ENCODE data around the gene SH2D3A. TPM values are rescaled to one million over a fixed set of nuclear protein-coding genes. Genes with fewer than 3 reads are reported as not detected.

SH2D3A gene
- polyA plus RNA-seq, 1 donor: 1.2 TPM

DNA sequence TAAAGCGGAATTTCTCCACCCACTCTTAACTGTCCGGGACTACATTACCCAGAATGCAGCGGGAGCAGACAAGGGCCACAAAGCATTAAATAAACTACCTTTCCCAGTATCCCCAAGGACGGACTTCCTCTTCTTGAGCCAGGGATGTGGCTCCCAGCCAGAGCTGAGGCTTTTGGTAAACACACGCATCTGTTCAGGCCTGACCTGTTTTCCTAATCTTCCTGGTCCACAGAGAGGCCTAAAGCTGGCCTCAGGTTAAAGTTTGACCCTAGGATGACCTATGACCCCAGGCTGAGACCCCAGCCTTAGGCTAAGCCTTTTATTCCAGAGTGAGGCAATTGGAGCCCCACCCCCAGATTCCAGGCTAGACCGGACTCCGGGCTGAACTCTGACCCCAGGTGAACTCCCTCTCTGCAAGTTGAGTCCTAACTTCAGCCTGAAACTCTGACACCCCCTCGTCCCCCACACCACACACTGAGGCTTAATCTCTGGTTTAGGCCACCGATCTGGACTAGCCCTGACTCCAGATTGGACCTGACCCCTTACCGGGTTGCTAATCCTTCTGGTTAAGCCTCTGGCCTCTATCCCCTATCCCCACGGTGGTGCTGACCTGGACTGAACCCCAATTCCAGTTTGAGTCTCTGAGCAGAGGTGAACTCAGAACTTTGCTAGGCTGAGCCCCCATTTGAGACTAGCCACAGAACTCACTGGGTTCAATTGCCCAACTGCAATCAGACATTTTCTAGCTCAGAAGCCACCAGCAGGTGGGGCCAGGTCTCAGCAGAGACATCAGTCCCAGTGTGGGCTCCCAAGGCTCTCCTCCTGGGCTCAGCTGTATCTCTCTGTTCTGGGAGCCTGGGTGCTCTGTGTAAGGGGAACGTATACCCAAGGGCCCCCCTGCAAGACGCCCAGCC lies 29.1 kb downstream of the SH2D3A start:
- no peak for DNase-seq (ENCODE audit: low read depth)

DNA sequence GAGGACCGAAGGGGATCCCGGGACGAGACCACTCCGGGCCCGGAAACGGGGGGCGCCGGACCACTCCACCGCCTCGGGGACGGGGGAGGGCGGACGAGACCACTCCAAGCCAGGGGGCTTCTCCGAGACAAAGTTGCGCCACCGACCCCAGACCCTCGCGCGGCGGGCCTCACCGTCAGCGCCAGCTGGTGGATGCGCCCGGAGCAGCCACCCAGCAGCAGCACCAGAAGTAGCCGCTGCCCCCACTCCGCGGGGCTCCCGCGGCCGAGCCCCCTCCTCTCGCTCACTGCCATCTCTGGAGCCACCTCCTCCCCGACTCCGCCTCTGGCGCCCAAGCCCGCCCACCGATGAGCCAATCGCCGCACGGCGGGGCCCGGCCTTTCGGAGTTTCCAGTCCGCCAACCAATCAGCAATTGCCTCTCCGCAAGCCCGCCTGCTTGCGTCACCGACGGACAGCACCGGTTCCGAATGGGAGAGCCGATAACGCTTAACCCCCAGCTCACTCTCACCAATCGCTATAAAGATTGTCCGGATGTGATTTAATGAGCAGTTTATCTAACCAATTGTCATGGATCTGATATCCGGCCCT lies 29.9 kb downstream of the SH2D3A start, which contains the start of gene GPR108:
GPR108 (minus strand) TSS at position 297 of the 589 bp plus-strand sequence; CDS start at position 293, 4 bp downstream.
- DNase-seq (ENCODE audit: low read depth): peak; percentile 100

DNA sequence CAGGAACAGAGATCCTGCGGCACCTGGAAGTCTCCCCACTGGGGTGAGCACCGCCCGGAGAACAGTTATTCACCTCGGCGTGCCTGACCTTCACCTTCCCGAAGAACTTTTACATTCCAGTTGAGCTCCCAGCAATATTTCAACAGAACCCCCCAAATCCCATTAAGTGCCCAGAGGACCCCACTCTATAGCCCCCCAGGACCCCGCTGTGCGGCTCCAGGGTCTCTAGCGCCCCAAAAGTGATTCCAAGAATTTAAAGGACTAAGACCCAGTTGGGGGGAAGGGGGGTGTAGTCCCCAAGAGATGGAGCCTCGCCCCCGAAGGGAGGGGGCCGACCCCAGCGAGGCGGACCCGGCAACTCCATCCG lies 30.3 kb downstream of the SH2D3A start:
- DNase-seq (ENCODE audit: low read depth): no peak

DNA sequence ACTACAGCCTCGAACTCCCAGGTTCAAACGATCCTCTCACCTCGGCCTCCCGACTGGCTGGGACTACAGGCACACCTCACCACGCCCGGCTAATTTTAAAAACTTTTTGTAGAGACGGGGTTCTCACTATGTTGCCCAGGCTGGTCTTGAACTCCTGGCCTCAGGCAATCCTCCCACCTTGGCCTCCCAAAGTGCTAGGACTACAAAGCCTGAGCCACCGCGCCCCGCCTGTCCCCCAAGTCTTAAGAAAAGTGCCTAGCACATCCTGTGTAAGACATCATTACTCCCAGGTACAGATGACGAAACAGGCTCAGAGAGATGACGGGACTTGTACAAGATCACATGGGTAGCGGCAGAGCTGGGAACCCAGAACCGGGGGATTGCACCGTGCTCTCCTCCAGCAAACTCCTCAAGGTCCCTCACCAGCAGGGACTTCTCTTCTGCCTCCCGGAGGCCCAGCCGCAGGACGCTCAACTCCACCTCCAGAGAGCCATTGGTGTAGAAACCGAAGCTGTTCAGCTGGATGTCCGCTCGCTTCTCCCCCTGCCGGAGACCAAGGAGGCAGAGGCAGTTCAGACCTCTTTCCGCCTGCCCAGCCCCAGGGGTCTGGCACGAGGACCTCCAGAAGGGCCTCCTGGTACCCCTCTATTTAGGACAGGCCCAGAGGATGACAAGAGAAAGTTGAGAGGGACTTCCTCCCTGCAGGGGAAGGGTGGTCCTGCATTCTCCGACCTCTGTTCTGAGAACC lies 30.9 kb downstream of the SH2D3A start:
- no peak for DNase-seq (ENCODE audit: low read depth)

DNA sequence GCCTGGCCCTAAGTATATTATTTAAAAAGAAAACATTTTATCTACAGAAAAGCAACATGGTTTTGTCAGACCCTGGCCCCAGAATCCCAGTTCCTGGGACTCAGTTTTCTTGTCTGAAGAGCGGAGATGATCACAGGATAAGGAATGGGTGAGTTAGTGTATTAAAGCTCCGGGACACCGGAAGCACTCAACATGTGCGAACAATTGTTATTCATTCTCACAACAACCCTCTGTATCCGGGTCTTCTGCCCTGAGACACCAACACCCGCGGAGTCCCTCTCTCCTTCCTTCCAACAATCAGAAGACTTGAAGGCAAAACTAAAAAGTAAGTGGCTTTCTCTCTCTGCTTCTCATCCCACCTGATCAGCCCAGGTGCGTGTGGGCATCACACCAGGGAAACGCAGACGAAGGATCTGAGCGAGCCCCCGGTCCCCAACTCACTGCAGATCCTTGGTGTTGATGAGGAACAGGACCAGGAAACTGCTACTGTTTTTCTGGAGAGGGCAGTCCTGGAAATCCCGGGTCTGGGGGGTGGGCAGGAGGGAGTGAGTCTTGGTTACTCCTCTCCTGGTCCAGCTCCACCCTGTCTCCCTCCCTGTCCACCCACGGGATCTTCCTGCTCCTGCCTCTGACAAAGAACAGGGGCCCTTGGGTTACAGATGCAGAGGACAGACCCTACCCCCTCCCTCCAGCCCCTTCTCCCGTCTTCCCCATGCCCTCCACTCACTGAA lies 31.9 kb downstream of the SH2D3A start:
- no peak for DNase-seq (ENCODE audit: low read depth)

DNA sequence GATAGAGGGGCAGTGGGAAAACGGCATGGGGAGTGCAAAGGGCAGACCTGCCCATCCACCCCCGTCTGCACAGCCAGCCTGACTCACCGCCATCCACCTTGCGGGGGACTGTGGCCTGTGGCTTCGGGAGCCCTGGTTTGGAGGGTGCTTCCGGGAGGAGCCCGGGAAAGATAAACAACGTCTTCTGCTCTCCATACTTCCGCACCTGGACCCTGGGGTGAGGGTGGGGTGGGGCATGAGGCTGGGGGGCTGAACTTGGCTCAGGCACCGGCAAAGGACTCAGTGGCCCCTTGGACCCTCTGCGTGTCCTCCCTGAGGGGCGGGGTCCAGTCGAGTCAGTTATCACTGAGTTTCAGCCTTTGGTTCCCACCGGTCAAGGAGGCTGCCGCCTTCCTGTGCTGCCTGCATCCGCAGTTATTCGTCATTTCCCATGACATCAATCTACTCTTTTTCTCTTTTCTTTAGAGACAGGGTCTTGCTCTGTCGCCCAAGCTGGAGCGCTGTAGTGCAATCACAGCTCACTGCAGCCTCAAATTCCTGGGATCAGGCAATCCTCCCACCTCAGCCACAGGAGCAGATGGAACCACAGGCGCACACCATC lies 33.0 kb downstream of the SH2D3A start:
- DNase-seq (ENCODE audit: low read depth): no peak

DNA sequence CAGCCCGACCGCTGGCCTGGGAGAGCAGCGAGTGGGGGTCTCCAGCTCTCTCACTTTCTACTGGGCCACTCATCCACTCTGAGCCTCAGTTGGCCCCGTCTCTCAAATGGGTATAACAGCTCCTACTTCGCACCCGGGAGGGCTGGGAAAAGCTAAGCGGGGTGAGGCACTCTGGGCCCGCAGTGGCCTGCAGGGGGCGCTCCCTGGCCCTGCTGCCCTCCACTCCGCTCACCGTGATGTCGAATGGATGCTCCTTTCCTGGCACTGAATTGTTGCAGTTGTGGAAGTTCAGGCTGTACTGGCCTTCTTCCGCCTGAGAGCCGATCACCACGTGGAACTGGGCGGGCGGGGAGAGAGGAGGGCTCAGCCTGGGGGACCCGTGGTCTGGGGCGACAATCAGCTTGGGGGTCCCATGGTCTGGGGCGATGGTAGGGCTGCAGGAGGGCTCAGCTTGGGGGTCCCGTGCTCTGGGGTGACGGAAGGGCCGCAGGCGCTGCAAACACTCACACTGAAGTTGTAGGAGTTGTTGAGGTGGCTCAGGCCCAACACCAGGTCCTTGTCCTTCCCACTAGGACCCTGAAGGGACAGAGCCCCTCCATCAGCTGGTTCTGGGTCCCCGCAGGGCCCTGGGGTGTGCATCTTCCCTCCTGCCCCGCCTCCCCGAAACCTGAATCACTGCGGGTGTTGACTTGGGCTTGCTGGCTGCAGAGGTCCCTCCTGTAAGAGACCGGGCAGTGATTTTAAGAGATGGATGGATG lies 33.7 kb downstream of the SH2D3A start:
- DNase-seq (ENCODE audit: low read depth): no peak

DNA sequence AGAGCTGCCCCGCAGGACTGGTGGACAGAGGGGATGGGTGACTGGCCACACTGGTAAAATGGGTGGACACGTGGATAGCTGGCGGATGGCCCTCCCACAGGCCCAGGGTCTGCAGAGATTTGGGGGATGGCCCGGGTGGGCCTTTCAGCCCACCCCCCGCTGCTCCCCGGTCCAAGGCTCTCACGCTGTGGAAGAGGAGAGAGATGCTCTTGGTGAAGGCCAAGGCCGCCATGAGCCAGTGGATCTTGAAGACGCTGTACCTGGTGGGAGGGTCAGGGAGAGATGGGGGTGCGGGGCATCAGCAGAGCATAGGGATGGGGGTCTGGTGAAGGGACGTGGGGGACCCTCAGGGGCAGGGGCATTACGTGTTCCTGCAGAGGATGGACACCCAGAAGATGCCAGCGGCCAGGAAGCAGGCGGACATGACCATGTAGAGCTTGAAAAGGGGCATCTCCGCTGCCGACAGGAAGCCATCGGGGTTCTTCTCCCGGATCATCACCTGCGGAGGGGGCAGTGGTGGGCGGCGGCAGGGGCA lies 34.4 kb downstream of the SH2D3A start:
- DNase-seq (ENCODE audit: low read depth): no peak

DNA sequence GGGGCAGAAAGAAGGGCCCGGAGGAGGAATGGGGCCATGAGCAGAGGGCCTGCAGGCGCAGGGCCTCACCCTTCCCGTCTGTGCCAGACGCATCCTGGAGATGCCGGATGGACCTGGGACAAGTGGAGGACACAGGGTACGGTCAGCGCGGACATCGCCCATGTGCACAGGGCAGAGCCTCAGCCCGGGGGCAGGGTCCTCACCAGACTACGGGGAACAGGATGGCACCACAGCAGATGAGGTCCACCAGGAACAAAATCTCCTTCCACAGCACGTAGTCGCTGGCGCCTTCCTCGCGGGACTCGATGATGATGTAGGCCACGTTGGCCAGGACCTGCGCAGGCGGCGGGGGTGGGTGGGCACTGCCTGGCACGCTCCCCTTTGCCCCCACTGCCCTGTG lies 35.4 kb downstream of the SH2D3A start:
- DNase-seq (ENCODE audit: low read depth): no peak

DNA sequence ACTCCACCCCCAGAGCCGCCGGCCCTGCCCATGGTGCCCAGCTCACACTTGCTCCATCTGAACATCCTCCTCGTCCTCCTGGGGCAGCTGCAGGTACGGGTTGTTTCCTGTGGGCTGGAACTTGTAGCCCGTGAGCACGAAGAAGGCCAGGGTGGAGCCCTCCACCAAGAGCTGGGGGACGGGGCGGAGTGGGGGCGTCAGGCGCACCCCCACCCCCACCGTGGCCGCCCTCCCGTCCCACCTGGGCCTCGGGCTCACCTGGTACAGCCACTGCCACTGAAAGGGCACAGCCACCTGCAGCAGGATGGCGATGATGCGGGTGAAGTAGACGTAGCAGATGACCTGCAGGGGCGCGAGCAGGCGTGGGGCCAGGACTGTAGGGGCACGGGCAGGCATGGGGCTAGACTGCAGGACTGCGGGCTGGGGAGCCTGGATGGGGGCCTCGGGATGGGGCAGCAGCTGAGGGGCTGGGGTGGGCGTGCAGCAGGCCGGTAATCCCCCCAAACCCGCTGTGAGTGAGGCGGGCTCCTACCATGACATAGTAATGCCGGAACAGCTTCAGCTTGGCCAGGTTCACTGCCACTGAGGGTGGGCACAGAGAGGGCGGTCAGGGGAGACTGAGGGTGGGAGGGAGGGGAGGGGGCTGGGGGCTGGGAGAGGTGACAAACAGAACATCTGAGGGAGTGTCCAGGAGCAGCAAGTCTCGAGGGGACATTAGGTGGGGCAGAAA lies 36.1 kb downstream of the SH2D3A start:
- DNase-seq (ENCODE audit: low read depth): no peak

DNA sequence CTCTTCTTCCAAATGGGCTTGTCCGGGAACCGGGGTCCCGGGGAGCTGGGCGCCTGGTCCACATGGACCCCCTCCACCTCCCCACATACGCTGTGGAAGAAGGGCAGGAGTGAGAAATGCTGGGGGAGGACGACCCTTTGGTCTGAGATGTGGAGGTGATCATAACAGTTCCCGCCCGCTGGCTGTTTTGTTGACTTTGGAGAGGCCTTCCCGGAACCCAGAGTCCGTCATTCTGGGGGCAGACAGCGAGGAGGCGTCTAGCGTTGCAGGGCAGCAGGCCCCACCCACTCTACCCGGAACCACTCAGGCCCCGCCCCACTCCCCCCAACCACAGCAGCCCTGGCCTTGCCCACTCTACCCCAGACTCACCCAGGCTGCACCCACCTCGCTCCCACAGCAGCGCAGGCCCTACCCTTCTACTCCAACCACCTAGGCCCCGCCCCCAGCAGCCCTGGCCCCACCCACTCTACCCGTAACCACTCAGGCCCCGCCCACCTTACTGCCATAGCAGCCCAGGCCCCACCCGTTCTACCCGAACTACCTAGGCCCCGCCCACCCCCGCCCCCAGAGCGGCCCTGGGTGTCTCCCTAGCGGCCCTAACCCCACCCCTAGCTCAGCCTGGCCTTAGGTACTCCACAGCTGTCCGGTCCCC lies 37.0 kb downstream of the SH2D3A start:
- DNase-seq (ENCODE audit: low read depth): no peak

DNA sequence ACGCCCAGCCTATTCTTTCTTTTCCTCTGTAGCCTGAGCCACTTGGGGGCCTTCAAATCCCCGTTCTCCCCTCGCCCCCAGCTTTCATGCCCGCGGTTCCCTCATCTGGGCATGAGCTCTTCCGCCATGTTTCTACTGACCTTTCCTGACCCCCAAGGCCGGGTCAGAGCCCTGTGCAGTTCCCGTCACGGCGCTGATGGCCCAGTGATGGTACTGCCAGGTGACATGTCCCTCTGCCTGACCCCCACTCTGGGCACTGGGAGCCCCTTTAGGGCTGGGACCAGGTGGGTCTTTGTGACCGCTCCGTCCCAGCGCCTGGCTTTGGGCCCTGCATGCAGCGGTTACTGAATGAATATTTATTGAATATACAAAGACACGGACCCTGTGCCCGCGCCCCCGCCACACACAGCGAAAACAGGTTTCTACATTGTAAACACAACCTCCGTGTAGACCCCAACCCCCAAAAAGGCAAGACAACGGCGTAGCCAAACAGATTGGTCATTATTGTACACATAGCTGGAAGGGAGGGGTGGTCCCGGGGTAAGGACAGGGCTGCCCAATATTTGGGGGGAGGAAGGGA lies 37.6 kb downstream of the SH2D3A start:
- DNase-seq (ENCODE audit: low read depth): no peak

DNA sequence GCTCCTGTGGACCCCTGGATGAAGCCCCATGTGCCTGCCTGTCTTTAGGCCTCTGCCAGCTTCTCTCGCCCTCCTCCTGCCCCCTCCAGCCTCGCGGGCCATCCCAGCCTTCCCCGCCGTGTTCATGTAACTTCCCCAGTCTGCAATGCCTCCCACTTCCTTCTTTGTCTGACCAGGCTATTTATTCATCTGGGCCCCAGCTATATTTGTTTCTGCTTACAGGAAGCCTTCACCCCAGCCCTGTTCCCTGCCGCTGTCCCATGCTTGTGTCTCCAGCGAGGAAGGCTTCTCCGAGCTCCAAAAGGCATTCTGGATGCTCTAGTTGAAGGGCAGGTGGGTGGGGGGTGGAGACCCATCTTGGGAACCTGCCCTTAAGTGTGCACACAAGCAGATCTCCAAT lies 38.9 kb downstream of the SH2D3A start:
- DNase-seq (ENCODE audit: low read depth): no peak

DNA sequence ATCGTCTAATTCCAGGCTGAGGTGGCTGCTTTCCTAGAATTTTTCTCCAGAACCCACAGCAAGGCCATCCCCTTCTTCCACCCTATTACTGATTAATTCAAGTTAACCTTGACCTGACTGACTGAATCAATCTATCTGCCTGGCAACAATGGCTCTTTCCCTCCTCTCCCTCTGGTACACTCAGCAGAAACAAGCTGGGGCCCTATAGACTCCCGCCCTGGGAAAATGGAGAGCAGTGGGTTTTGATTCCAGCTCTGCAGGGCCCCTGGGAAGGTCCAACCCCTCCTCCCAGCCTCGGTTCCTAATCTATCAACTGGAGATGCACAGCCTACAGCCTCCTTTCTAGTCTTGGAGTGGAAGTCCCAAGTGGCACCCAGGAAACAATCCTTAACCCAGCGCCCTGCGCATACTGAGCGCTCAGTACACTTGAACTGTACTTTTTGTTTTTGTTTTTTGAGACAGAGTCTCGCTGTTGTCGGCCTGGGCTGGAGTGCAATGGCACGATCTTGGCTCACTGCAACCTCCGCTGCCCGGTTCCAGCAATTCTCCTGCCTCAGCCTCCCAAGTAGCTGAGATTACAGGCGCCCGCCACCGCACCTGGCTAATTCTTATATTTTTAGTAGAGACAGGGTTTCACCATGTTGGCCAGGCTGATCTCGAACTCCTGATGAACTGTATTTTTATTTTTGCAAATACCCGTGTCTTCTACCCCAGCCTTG lies 41.6 kb downstream of the SH2D3A start:
- DNase-seq (ENCODE audit: low read depth): no peak

DNA sequence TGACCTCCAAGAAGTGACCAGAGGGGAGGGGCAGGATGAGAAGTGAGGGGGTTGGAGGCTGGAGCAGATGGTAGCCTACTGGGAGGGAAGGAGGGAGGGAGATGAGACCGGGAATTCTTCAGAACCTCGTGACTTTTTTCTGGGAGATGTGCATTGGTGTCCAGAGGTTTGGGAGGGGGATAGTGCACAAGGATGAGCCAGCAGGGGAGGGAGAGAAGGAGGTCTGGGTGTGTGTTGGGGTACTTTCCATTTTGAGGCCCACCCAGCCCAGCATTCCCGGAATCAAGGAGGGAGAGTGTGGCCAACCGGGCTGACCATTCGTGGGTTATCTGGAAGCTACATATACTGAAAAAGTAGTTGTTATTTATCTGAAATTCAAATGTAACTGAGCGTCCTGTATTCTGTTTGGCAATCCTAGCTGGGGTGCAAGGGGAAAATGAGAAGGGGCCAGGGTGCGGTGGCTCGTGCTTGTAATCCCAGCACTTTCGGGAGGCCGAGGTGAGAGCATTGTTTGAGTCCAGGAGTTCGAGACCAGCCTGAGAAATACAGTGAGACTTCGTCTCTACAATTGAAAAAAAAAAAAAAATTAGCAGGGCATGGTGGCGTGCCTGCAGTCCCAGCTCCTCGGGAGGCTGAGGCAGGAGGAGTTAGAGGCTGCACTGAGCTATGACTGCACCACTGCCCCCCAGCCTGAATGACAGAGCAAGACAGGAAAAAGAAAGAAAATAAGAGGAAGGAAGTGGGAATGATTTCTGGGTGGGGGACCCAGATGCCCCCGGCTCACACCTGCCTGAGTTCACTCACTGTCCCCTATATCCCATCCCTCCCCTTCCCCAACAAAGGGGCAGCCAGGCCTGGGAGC lies 42.4 kb downstream of the SH2D3A start:
- no peak for DNase-seq (ENCODE audit: low read depth)

DNA sequence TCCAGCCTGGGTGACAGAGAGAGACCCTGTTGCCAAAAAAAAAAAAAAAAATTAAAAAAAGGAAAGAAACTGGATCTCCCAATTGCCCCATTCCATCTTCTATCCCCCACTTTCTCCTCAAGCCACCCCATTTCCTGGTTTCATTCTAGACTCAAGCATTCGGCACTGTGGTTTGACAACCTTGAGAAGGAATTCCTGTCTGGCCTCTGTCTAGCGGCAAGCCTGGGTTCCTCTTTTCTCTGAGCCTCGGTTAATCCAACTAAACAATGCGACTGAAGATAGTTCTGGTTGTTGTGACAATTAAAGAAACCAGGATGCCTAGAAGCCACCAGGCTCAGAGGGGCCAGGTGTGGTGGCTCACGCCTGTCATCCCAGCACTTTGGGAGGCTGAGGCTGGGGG lies 43.5 kb downstream of the SH2D3A start:
- DNase-seq (ENCODE audit: low read depth): no peak

DNA sequence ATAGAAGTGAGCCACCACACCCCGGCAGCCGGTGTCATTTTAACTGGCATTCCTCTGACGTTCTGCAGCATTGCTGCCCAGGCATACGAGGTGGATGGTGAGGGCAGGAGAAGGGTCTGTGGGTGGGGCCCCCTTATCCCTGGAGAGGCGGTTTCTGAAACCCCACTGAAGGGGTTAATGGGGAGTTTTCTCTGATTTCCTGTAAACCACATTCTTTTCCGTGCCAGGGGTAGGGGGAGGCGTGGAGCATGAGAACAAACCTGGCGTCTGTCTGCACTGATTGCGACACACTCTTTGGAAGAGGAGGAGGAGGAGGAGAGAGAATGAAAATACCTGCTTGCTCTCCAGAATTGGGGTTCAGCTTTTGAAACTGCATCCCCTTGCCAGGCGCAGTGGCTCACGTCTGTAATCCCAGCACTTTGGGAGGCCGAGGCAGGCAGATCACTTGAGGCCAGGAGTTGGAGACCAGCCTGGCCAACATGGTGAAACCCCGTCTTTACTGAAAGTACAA lies 44.1 kb downstream of the SH2D3A start:
- no peak for DNase-seq (ENCODE audit: low read depth)
